Activated CD4-positive, alpha-beta T cell treated with anti-CD3 and anti-CD28 coated beads for 1 hour (primary cell): Measurements from ENCODE around the gene AP3B1.
"Not testable (repeated sequence)": the region's sequence is repeated elsewhere in the genome, so short reads cannot be mapped to it uniquely, and the experiment has no call there.

ENCODE experiments used
- DNase-seq: peaks from one replicate; pipeline ENCODE4 v3.0.0-alpha.2; 2020

Gene AP3B1

GRCh38 chr5:78129597-78129996 lies 164.9 kb downstream of the AP3B1 start:
- no peak for DNase-seq

- no peak for DNase-seq
These were observed 166.6 kb downstream of the AP3B1 start for GRCh38 chr5:78127875-78128274.

GRCh38 chr5:78126536-78126935 lies 168.0 kb downstream of the AP3B1 start:
- no peak for DNase-seq

- no peak for DNase-seq
These were observed 178.3 kb downstream of the AP3B1 start for GRCh38 chr5:78116167-78116566.

GRCh38 chr5:78113689-78114264 lies 180.7 kb downstream of the AP3B1 start:
- no peak for DNase-seq

GRCh38 chr5:78112931-78113330 lies 181.6 kb downstream of the AP3B1 start:
- DNase-seq: no peak

- no peak for DNase-seq
These were observed 184.6 kb downstream of the AP3B1 start for GRCh38 chr5:78109891-78110324.

- no peak for DNase-seq
These were observed 185.9 kb downstream of the AP3B1 start for GRCh38 chr5:78108564-78108963.

- DNase-seq: no peak
These were observed 191.1 kb downstream of the AP3B1 start for GRCh38 chr5:78103232-78103918.

GRCh38 chr5:78102500-78102899 lies 192.0 kb downstream of the AP3B1 start:
- DNase-seq: no peak

- DNase-seq: no peak
These were observed 199.4 kb downstream of the AP3B1 start for GRCh38 chr5:78095125-78095524.

GRCh38 chr5:78090002-78090401 lies 204.5 kb downstream of the AP3B1 start:
- DNase-seq: no peak

GRCh38 chr5:78078858-78079257 lies 215.6 kb downstream of the AP3B1 start:
- no peak for DNase-seq

- DNase-seq: no peak
These were observed 217.0 kb downstream of the AP3B1 start for GRCh38 chr5:78077369-78078068.

GRCh38 chr5:78076351-78076750 lies 218.1 kb downstream of the AP3B1 start:
- DNase-seq: no peak

GRCh38 chr5:78075301-78075700 lies 219.2 kb downstream of the AP3B1 start:
- DNase-seq: no peak

- DNase-seq: not testable (repeated sequence)
These were observed 223.8 kb downstream of the AP3B1 start for GRCh38 chr5:78070691-78071090.

GRCh38 chr5:78067581-78067980 lies 226.9 kb downstream of the AP3B1 start:
- not testable (repeated sequence) for DNase-seq

GRCh38 chr5:78066722-78067121 lies 227.8 kb downstream of the AP3B1 start:
- DNase-seq: not testable (repeated sequence)

GRCh38 chr5:78065663-78066062 lies 228.8 kb downstream of the AP3B1 start:
- no peak for DNase-seq

GRCh38 chr5:78064941-78065472 lies 229.5 kb downstream of the AP3B1 start:
- no peak for DNase-seq

GRCh38 chr5:78063495-78063894 lies 231.0 kb downstream of the AP3B1 start:
- DNase-seq: no peak

GRCh38 chr5:78062645-78063044 lies 231.9 kb downstream of the AP3B1 start:
- DNase-seq: no peak

- DNase-seq: no peak
These were observed 234.1 kb downstream of the AP3B1 start for GRCh38 chr5:78060421-78060820.
